ENCODE results near the gene LAMA5. TPM values are rescaled to one million over a fixed set of nuclear protein-coding genes. Genes with fewer than 3 reads are reported as not detected.

The LAMA5 gene
- total and polyA plus RNA-seq, 4 donors = 116 to 315 (median 244) TPM

DNA sequence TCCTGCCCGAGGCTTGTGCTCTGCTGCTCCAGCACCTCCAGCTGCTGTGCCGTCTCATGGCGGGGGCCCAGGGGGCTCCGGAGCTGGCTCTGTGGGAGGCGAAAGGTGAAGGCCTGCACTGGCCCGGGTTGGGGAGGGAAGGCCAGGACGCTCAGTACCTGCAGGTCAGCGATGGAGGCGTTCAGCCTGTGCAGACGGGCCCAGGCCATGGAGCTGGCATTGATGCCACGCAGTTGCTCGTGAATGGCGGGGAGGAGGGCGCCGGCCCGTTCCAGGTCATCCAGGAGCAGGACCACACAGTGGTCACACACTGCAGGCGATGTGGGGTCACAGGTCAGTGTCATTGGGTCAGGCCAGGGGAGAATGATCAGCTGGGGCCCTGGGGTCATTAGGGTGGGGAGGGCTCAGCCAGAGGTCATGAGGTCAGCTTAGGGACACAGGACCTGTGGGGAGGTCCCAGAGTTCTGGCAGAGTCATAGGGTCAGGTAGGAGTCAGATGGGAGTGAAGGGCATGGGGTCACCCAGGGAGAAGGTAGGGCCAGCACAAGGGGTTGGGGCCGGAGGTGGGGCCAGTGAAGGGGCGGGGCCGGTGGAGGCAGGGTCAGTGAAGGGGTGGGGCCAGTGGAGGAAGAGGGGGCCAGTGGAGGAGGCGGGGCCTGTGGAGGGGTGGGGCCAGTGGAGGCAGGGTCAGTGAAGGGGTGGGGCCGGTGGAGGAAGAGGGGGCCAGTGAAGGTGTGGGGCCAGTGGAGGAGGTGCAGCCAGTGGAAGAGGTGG, 46.3 kb downstream of the LAMA5 start:
- H3K27me3 ChIP-seq (ENCODE audit: control insufficient read depth in 3 of 3, insufficient read depth in 3 of 3, low read length in 2 of 3) = no peaks in the 10 kb centered on the region
- DNase-seq = no peak

DNA sequence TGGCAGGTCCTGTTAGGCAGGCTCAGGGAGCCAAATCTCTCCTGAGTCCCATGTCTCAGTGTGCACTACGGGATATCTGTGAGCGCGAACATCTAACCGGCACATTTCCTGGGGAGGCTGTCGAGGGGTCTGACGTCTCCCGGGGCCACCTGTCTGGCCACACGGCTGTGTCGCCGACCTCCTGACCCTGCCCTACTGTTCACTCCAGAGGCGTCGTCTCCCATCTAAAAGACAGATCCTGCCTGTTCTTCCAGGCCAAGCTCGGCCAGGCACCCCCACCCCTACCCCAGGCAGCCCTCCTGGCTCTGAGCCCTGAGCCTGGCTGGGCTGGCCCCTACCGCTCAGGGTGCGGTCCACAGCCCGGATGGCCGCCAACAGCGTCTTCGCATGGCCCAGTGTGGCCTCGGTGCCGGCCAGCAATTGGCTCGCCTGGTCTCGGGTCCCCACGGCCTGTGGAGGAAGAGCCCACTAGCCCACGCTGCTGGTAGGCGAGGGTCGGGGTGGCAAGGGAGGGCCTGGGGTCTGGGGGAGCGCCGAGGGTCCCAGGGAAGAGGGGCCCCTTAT, 47.7 kb downstream of the LAMA5 start:
- H3K9me3 ChIP-seq (ENCODE audit: control insufficient read depth in 4 of 4, insufficient read depth in 3 of 4, low read length in 3 of 4) = no peaks in the 10 kb centered on the region
- H3K27ac ChIP-seq (ENCODE audit: low read depth in 1 of 2, low read length in 1 of 2) = no peak overlapping the region
- H3K9ac ChIP-seq (ENCODE audit: insufficient read depth in 1 of 2, low read length in 2 of 2) = no peak overlapping the region
- ATAC-seq (ENCODE audit: insufficient read depth, low FRiP score) = no peak
- H3K4me3 ChIP-seq = no peak overlapping the region
- no peaks in the 10 kb centered on the region for H3K4me1 ChIP-seq (ENCODE audit: control insufficient read depth in 5 of 5, insufficient read depth in 5 of 5, low read length in 5 of 5)
- no peak for DNase-seq
- peaks cover 0 to 82% (median 11%) of the 10 kb centered on the region in 4 donors for H3K36me3 ChIP-seq (ENCODE audit: control insufficient read depth in 4 of 4, insufficient read depth in 4 of 4, low read length in 4 of 4)
- no peaks in the 10 kb centered on the region for H3K27me3 ChIP-seq (ENCODE audit: control insufficient read depth in 3 of 3, insufficient read depth in 3 of 3, low read length in 2 of 3)
- WGBS, 2 donors = 88 to 93% methylated on average over 27 to 29 of the region's 29 CpGs
- TF ChIP-seq, protein P1, sequence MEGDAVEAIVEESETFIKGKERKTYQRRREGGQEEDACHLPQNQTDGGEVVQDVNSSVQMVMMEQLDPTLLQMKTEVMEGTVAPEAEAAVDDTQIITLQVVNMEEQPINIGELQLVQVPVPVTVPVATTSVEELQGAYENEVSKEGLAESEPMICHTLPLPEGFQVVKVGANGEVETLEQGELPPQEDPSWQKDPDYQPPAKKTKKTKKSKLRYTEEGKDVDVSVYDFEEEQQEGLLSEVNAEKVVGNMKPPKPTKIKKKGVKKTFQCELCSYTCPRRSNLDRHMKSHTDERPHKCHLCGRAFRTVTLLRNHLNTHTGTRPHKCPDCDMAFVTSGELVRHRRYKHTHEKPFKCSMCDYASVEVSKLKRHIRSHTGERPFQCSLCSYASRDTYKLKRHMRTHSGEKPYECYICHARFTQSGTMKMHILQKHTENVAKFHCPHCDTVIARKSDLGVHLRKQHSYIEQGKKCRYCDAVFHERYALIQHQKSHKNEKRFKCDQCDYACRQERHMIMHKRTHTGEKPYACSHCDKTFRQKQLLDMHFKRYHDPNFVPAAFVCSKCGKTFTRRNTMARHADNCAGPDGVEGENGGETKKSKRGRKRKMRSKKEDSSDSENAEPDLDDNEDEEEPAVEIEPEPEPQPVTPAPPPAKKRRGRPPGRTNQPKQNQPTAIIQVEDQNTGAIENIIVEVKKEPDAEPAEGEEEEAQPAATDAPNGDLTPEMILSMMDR (IDR thresholded peaks at IDR 0.05; ENCODE audit: control extremely low read depth, extremely low read depth) = no peak

More for the DNA sequence above, 46.3 kb downstream of the LAMA5 start:
- peaks cover 0 to 80% (median 7%) of the 10 kb centered on the region in 4 donors for H3K36me3 ChIP-seq (ENCODE audit: control insufficient read depth in 4 of 4, insufficient read depth in 4 of 4, low read length in 4 of 4)
- no peak overlapping the region for H3K4me3 ChIP-seq
- no peak overlapping the region for H3K27ac ChIP-seq (ENCODE audit: low read depth in 1 of 2, low read length in 1 of 2)
- WGBS, 2 donors = 92 to 94% methylated on average over 22 of the region's 22 CpGs
- TF ChIP-seq, protein P1 (IDR thresholded peaks at IDR 0.05; ENCODE audit: control extremely low read depth, extremely low read depth) = no peak
- H3K9ac ChIP-seq (ENCODE audit: insufficient read depth in 1 of 2, low read length in 2 of 2) = no peak overlapping the region
- peak; percentile 21 for ATAC-seq (ENCODE audit: insufficient read depth, low FRiP score)
- no peaks in the 10 kb centered on the region for H3K9me3 ChIP-seq (ENCODE audit: control insufficient read depth in 4 of 4, insufficient read depth in 3 of 4, low read length in 3 of 4)
- H3K4me1 ChIP-seq (ENCODE audit: control insufficient read depth in 5 of 5, insufficient read depth in 5 of 5, low read length in 5 of 5) = no peaks in the 10 kb centered on the region

DNA sequence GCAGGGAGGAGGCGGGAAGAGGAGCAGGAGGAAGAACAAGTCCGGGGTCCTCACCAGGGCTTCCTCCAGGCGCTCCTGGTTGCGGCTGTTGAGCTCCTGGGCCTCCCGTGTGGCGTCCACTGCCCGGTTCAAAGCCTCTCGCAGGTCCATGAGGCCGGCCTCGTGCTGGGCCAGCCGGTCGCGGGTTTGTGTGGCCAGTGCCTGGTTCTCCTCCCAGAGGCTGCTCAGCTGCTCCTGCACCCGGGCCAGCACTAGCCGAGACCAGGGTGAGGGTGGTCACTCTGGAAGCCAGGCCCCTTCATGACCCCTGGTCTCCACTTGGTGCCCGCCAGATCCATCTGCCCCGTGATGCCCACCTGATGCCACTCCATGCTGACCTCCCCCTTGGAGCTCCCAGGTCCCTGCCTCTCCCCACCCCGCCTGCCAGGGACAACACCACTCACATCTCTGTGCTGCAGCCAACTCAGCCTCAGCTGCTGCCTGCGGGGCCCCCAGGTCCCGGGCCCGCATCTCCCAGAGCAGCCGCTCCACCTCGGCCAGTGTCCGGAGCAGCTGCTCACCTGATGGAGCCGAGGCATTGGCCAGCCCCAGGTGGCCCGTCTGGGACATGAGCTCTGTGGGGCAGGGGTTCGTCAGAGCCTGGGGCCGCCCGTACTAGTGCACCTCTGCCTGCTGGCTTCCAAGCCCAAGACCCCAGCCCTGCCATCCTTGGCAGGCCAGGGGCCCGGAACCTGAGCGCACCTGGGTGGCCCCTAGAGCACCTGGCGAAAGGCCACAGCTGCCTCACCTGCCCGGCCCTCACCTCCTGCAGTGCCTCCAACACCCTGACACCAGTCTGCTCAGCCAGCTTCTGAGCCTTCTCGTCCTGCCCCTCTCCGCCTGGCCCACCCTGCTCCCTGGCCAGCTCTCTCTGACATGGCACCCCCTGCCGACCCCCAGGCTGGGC, 48.4 kb downstream of the LAMA5 start:
- no peak for ATAC-seq (ENCODE audit: insufficient read depth, low FRiP score)
- Histone ChIP-seq H3K27me3 (ENCODE audit: control insufficient read depth in 3 of 3, insufficient read depth in 3 of 3, low read length in 2 of 3) (no peaks in the 10 kb centered on the region), H3K9ac (ENCODE audit: insufficient read depth in 1 of 2, low read length in 2 of 2) (no peak overlapping the region), H3K27ac (ENCODE audit: low read depth in 1 of 2, low read length in 1 of 2) (no peak overlapping the region), H3K4me1 (ENCODE audit: control insufficient read depth in 5 of 5, insufficient read depth in 5 of 5, low read length in 5 of 5) (no peaks in the 10 kb centered on the region), H3K36me3 (ENCODE audit: control insufficient read depth in 4 of 4, insufficient read depth in 4 of 4, low read length in 4 of 4) (peaks cover 0 to 80% (median 11%) of the 10 kb centered on the region in 4 donors), H3K9me3 (ENCODE audit: control insufficient read depth in 4 of 4, insufficient read depth in 3 of 4, low read length in 3 of 4) (no peaks in the 10 kb centered on the region), H3K4me3 (no peak overlapping the region)
- DNase-seq = no peak
- TF ChIP-seq, protein P1 (IDR thresholded peaks at IDR 0.05; ENCODE audit: control extremely low read depth, extremely low read depth) = no peak
- WGBS, 2 donors = 92 to 95% methylated on average over 36 of the region's 36 CpGs
